KMS-11 (cell line): ENCODE results near the gene SIGLEC11.

Experiments used
- H2AFZ ChIP-seq: fragments of 200-600 bp; sonication (generic); 2 replicates; pipeline ENCODE4 v1.6.1; 2016; ENCODE audit warnings: antibody characterized with exemption, mixed run types, low read depth
- H3K27ac ChIP-seq: fragments of 200-600 bp; sonication (generic); 2 replicates; pipeline ENCODE4 v1.6.1; 2016; ENCODE audit warnings: mild to moderate bottlenecking, mixed run types
- H3K27me3 ChIP-seq: fragments of 200-600 bp; sonication (generic); 2 replicates; pipeline ENCODE4 v1.6.1; 2017; ENCODE audit warnings: mild to moderate bottlenecking, low read depth, mixed run types, moderate library complexity; ENCODE audit not compliant: insufficient read depth
- H3K36me3 ChIP-seq: fragments of 200-600 bp; sonication (generic); 2 replicates; pipeline ENCODE4 v1.6.1; 2017; ENCODE audit warnings: mild to moderate bottlenecking, mixed run types; ENCODE audit not compliant: insufficient read depth
- H3K4me1 ChIP-seq: fragments of 200-600 bp; sonication (generic); 2 replicates; pipeline ENCODE4 v1.6.1; 2016; ENCODE audit warnings: mild to moderate bottlenecking, low read depth, mixed run types; ENCODE audit not compliant: poor library complexity, severe bottlenecking
- H3K4me2 ChIP-seq: fragments of 200-600 bp; sonication (generic); 2 replicates; pipeline ENCODE4 v1.7.0; 2016; ENCODE audit warnings: mild to moderate bottlenecking, mixed run types
- H3K4me3 ChIP-seq: fragments of 200-600 bp; sonication (generic); IDR thresholded peaks from 2 replicates; pipeline ENCODE4 v1.6.1; 2017; ENCODE audit warnings: low read depth, low read length, mixed read lengths; ENCODE audit not compliant: insufficient read depth
- H3K79me2 ChIP-seq: fragments of 200-600 bp; sonication (generic); 2 replicates; pipeline ENCODE4 v1.6.1; 2016; ENCODE audit warnings: low read depth, mixed run types; ENCODE audit not compliant: insufficient read depth
- H3K9ac ChIP-seq: fragments of 200-600 bp; sonication (generic); 2 replicates; pipeline ENCODE4 v1.6.1; 2016; ENCODE audit warnings: mild to moderate bottlenecking, mixed run types
- H4K20me1 ChIP-seq: fragments of 200-600 bp; sonication (generic); 2 replicates; pipeline ENCODE4 v1.6.1; 2016; ENCODE audit warnings: mild to moderate bottlenecking, mixed run types; ENCODE audit not compliant: insufficient read depth
- TF ChIP-seq, protein P1 (sequence below): fragments of 200-600 bp; sonication (generic); conservative IDR thresholded peaks from 2 replicates; pipeline ENCODE4 v1.6.1; 2017; ENCODE audit warnings: low read depth, mild to moderate bottlenecking, antibody characterized with exemption, low read length, moderate library complexity, mixed read lengths

SIGLEC11 gene

DNA sequence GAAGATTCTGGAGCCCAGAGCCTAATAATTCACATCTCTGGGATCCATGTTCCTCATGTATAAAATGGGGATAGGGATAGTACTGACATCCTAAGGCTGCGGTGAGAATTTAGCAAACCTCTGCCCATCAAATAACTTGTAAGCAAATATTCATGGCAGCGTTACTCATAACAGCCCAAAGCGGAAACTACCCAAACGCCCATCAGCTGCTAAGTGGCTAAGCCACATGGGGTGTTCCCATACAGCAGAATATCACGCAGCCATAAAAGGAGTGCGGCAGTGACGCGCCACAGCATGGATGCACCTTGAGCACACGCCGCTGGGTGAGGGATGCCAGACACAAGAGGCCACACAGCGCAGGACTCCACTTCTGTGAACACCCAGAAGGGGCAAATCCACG is 44.5 kb upstream of the SIGLEC11 start:
- H3K4me2 ChIP-seq = no peak overlapping the region
- no peak overlapping the region for H3K9ac ChIP-seq
- no peaks in the 10 kb centered on the region for H3K27me3 ChIP-seq
- TF ChIP-seq, protein P1, sequence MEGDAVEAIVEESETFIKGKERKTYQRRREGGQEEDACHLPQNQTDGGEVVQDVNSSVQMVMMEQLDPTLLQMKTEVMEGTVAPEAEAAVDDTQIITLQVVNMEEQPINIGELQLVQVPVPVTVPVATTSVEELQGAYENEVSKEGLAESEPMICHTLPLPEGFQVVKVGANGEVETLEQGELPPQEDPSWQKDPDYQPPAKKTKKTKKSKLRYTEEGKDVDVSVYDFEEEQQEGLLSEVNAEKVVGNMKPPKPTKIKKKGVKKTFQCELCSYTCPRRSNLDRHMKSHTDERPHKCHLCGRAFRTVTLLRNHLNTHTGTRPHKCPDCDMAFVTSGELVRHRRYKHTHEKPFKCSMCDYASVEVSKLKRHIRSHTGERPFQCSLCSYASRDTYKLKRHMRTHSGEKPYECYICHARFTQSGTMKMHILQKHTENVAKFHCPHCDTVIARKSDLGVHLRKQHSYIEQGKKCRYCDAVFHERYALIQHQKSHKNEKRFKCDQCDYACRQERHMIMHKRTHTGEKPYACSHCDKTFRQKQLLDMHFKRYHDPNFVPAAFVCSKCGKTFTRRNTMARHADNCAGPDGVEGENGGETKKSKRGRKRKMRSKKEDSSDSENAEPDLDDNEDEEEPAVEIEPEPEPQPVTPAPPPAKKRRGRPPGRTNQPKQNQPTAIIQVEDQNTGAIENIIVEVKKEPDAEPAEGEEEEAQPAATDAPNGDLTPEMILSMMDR = no peak
- H3K4me3 ChIP-seq = no peak overlapping the region
- H3K36me3 ChIP-seq = peaks cover 4% of the 10 kb centered on the region; the same call in 1 of the 2 replicates
- H4K20me1 ChIP-seq = no peaks in the 10 kb centered on the region
- no peak overlapping the region for H2AFZ ChIP-seq
- H3K27ac ChIP-seq = no peak overlapping the region
- peaks cover 26% of the 10 kb centered on the region for H3K4me1 ChIP-seq
- H3K79me2 ChIP-seq = no peaks in the 10 kb centered on the region

DNA sequence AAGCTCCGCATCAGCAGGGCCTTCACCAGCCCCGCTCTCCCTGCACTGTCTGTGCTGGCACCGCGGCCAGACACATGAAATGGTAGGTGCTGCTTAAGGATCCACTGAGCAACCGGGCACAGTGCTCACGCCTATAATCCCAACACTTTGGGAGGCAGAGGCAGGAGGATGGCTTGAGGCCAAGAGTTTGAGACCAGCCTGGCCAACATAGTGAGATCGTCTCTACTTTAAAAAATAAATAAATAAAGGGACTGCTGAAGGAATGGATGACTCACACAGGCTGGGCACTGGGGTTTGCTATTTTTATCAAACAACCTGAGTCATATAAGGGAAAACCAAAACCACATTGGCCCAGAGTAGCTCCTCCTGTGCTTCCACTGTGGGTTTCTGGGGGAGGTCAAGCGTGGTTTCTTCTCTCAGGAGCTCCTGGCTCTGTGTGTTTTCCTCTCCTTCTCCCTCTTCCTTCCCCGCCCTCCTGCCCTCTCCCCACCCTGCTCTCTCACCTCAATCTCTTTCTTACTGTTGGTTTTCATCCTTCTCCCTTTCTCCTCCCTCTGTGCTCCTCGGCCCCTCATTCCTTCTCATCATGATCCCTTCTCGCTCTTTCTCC is 42.9 kb upstream of the SIGLEC11 start:
- no peaks in the 10 kb centered on the region for H3K27me3 ChIP-seq
- no peak overlapping the region for H2AFZ ChIP-seq
- H3K4me3 ChIP-seq = no peak overlapping the region
- H3K79me2 ChIP-seq = no peaks in the 10 kb centered on the region
- no peak overlapping the region for H3K9ac ChIP-seq
- no peaks in the 10 kb centered on the region for H4K20me1 ChIP-seq
- peaks cover 4% of the 10 kb centered on the region; the same call in 1 of the 2 replicates for H3K36me3 ChIP-seq
- peak overlapping the region; percentile 29 for H3K4me2 ChIP-seq
- no peak overlapping the region for H3K27ac ChIP-seq
- H3K4me1 ChIP-seq = peaks cover 26% of the 10 kb centered on the region
- TF ChIP-seq, protein P1 = no peak

DNA sequence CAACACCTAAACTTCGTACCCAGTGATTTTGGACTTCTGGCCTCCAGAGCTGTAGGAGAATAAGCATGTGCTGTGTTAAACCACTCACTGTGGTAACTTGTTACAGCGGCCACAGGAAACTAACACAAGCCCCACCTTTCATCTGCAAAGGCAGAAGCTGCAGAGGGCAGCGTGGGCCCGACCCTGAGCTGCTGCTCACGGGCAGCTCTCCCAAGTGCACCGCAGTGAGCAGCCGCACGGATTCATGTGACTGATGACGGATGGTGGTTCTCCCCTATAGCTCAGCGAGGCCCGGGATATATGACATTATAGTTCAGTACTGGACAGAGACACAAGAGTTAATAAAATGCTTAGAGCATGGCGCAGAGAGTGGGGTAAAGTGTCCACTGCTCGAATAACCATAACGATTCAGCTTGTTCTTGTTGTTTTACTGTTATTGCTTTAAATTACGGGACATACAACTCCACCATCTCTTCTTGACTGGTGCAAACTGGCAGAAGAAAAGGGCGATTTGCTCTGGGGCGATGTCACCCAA is 42.3 kb upstream of the SIGLEC11 start:
- TF ChIP-seq, protein P1 = no peak
- no peak overlapping the region for H2AFZ ChIP-seq
- H3K4me3 ChIP-seq = no peak overlapping the region
- H3K36me3 ChIP-seq = peaks cover 4% of the 10 kb centered on the region; the same call in 1 of the 2 replicates
- no peaks in the 10 kb centered on the region for H4K20me1 ChIP-seq
- no peaks in the 10 kb centered on the region for H3K79me2 ChIP-seq
- H3K4me2 ChIP-seq = peak overlapping the region; percentile 29
- no peaks in the 10 kb centered on the region for H3K27me3 ChIP-seq
- no peak overlapping the region for H3K27ac ChIP-seq
- H3K4me1 ChIP-seq = peaks cover 26% of the 10 kb centered on the region
- H3K9ac ChIP-seq = no peak overlapping the region

DNA sequence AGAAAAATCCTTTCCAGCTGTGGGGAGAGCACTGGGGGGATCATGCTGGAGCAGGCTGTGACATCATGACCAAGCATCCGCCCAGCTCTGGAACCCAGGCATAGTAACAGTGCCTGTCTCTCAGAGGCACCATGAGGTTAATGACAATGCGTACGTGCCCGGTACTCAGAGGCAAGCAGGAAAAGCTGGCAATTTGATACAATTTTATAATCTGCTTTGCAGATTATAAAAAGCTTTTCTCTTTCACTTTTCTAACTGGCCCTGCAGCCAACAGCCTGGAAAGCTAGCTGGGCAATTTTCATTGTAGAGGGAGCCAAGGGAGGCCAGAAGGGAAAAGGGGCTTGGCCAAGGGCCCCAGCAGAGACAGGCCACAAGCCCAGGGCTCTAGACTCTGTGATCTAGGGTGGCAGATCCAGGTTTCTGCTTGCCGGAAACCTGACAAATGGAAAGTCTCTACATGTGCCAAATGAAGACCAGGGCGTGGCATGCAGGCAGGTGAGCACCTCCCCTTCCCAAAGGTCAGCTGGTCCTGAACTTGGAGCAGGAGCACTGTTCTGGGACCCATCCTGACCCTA is 41.5 kb upstream of the SIGLEC11 start:
- Histone ChIP-seq H3K9ac (no peak overlapping the region), H3K27ac (no peak overlapping the region), H3K4me3 (no peak overlapping the region), H3K27me3 (no peaks in the 10 kb centered on the region), H3K36me3 (peaks cover 4% of the 10 kb centered on the region; the same call in 1 of the 2 replicates), H3K4me2 (no peak overlapping the region), H2AFZ (no peak overlapping the region), H3K4me1 (peaks cover 26% of the 10 kb centered on the region), H3K79me2 (no peaks in the 10 kb centered on the region), H4K20me1 (no peaks in the 10 kb centered on the region)
- TF ChIP-seq, protein P1 = no peak
